Coronary artery (tissue), 2 donors: Measurements from ENCODE around the gene INA.

Source experiments
- DNase-seq: peaks from one replicate; pipeline ENCODE4 v3.0.0-alpha.2; 2017; ENCODE audit warnings: low spot score
- H3K27ac ChIP-seq, 2 donors: fragments of 200-600 bp; sonication (generic); one replicate each; pipeline ENCODE4 v1.5.1; 2016 to 2019
- H3K4me3 ChIP-seq: fragments of 200-600 bp; sonication (generic); 2 replicates; pipeline ENCODE4 v1.5.1; 2016; ENCODE audit warnings: mild to moderate bottlenecking, moderate library complexity
- CTCF ChIP-seq: fragments of 200-600 bp; sonication (generic); IDR thresholded peaks from one replicate; pipeline ENCODE4 v1.5.1; 2019; ENCODE audit warnings: antibody characterized with exemption

The INA gene

GRCh38 chr10:103282961-103283360 is 6.0 kb downstream of the INA start:
- no peak for TF ChIP-seq CTCF
- no peak for DNase-seq
- Histone ChIP-seq H3K27ac (no peak overlapping the region), H3K4me3 (no peak overlapping the region)

DNA sequence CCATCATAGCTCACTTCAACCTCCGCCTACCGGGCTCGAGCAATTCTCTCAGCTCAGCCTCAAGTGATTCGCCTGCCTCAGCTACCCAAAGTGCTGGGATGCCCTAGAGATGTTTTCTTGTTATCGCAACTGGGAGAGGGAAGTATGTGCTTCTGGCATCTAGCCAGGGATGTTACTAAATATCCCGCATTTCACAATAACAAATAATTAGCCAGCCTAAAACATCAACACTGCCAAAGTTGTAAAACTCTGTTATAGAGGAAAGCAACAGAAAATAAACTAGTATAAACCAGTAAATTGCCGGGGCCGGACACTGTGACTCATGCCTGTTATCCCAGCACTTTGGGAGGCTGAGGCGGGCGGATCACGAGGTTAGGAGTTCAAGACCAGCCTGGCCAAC is 7.2 kb downstream of the INA start:
- Histone ChIP-seq H3K27ac (no peak overlapping the region), H3K4me3 (no peak overlapping the region)
- TF ChIP-seq CTCF = no peak
- DNase-seq = no peak

DNA sequence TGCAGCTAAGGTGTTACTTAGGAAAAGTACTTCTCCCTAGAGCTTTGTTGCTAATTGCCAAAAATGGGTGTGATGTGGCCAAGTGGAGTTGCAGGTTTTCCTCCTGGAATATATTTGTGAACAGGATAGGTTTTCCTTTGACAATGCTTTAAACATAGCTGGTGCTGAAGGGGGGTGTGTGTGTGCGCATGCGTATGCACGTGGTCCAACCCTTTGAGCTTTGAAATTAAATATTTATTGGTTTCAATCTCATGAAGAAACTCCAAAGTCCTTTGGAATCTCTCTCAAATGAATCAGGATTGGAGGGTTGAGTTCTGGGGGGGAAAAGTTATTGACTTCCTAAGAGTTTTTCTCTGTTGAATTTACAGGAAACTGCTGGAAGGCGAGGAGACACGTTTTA is 11.1 kb downstream of the INA start:
- TF ChIP-seq CTCF = no peak
- no peak for DNase-seq
- no peak overlapping the region for H3K27ac ChIP-seq
- H3K4me3 ChIP-seq = no peak overlapping the region

DNA sequence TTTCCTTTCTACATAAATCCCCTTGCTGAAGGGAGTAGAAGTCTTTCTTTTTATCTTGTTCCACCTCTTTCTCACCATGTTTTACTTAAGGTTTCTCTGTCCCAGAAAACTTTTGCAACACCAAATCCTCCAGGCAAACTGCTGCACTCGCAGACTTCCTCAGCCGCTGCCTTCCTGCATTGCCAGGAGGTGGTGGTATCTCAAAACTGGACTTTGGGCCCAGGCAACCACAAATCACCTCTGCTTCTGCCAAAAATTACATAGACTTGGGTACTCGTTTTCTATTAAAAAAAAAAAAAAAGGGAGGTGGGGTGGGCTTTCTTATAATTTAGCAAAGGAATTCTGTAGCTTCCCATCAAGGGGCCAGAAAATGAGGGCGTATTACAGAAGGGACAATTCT is 14.7 kb downstream of the INA start:
- no peak for DNase-seq
- no peak overlapping the region for H3K27ac ChIP-seq
- TF ChIP-seq CTCF = no peak

GRCh38 chr10:103295374-103296015 is 18.6 kb downstream of the INA start:
- TF ChIP-seq CTCF = no peak
- no peak for DNase-seq
- Histone ChIP-seq H3K27ac (no peak overlapping the region), H3K4me3 (no peak overlapping the region)

More for the DNA sequence above, 14.7 kb downstream of the INA start:
- no peak overlapping the region for H3K4me3 ChIP-seq

DNA sequence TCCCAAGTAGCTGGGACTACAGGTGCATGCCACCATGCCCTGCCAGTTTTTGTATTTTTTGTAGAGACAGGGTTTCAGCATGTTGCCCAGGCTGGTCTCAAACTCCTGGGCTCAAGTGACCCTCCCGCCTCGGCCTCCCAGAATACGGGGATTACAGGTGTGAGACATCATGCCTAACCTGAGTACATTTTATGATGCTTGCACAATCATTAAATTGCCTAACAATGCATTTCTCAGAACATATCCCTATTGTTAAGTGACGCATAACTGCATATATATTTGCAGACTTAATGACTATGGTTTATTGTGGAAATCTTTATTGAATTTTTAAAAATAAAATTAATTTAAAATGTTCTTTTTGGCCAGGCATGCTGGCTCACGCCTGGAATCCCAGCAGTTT is 30.7 kb downstream of the INA start:
- no peak overlapping the region for H3K27ac ChIP-seq
- DNase-seq = no peak
- no peak for TF ChIP-seq CTCF
- no peak overlapping the region for H3K4me3 ChIP-seq

DNA sequence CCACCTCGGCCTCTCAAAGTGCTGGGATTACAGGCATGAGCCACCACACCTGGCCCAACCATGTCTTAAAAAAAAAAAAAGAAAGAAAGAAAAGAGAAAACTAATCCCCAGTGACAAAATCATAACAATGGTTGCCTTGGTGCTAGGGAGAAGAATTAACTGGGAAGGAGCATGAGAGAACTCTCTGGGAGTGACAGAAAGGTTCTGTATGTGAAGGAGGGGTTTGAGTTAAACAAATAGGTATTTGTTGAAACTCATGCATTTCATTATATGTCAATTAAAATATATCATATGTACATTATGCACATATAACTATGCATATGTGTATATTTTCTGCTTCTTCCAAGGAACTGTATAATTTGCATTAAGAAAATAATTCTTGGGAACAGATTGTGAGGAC is 33.3 kb downstream of the INA start:
- DNase-seq = no peak
- Histone ChIP-seq H3K27ac (no peak overlapping the region), H3K4me3 (no peak overlapping the region)
- no peak for TF ChIP-seq CTCF
